HT1080 (cell line): ENCODE results near the gene CBFB. TPM values are rescaled to one million over a fixed set of nuclear protein-coding genes. Genes with fewer than 3 reads are reported as not detected.
A peak's percentile ranks its signal among the peaks of the same experiment; 100 is the strongest.
"Not testable (repeated sequence)": the region's sequence is repeated elsewhere in the genome, so short reads cannot be mapped to it uniquely, and the experiment has no call there.

Experiments used
- DNase-seq: peaks from one replicate; pipeline ENCODE4 v3.0.0-alpha.2; 2015; ENCODE audit warnings: low read depth
- total RNA-seq: library from RNA; depleted of rRNA; stranded (reverse); fragments of >200 nt; shearing (Covaris generic); gene quantifications from 2 replicates; pipeline ENCODE4 v1.2.3, GENCODE V29; 2014

Gene CBFB
- total RNA-seq, 1 experiment from 2014 or later, result 93.7 TPM

DNA sequence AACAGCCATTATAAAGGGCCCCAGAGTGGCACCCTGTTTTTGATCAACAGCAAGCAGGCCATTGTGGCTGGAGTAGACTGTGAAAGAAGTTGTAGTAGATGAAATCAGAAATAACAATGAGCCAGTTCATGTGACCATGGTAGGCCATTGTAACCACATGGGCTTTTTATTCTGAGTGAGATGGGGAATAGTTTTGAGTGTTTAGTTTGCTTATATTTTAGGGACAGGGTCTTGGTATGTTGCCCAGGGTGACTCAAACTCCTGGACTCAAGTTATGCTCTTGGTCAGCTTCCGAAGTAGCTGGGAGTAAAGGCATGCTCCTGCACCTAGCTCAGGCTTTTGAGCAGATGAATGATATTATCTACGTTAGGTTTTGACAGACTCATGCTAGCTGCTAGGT is 12.0 kb downstream of the CBFB start:
- DNase-seq, result no peak

DNA sequence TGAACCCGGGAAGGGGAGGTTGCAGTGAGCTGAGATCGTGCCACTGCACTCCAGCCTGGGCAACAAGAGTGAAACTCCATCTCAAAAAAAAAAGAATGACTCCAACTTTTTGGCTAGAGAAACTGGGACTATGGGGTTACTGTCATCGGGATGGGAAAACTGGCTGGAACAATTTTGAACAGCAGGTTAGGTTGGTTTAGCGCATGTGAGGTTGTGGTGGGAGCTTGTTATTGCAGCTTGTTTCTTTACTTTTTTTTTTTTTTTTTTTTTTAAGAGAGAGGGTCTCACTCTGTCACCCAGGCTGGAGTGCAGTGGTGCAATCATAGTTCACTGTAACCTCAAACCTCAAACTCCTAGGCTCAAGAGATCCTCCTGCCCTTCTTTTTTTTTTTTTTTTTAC is 12.6 kb downstream of the CBFB start:
- DNase-seq, result not testable (repeated sequence)

DNA sequence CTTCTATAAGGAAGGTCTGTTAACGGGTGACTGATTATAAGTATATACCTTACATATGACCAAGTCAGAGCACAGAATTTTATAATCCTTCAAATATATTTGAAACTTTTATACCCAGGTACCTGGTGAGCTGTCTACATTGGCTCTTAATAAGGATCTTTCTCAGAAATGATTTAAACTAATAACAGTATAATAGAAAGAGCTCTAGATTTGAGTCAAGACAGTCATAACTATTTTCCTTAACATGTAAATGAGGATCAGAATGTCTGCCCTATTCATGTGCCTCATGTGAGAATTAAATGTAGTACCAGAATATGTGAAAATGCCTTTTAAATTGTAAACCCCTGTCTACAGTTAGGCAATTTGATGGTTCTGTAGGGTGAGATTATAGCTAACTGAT is 14.5 kb downstream of the CBFB start:
- no peak for DNase-seq

DNA sequence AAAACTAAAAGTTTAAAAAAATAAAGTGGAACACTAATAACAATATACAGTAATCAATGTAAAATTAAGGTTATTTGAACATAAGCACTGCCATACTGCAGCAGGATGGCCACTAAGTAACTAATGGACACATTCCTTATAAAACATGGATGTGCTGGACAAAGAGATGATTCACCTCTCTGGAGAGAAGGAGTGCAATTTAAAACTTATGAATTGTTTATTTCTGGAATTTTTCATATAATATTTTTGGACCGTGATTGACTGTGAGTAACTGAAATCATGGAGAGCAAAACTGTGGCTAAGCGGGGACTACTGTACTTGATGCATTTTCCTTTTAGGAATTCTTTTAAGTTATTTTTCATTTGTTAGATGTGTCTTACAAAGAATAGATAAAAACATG is 21.8 kb downstream of the CBFB start:
- DNase-seq, result no peak

DNA sequence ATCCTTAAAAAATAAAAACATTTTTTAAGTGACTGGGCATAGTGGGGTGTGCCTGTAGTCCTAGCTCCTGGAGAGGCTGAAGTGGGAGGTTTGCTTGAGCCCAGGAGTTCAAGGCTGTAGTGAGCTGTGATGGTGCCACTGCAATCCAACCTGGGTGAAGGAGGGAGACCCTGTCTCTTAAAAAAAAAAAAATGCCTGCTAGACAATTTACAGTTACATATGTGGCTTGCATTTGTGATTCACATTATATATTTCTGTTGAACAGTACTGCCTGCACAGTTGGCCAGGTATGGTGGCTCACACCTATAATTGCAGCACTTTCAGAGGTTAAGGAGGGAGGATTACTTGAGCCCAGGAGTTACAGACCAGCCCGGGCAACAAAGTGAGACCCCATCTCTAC is 23.4 kb downstream of the CBFB start:
- no peak for DNase-seq

DNA sequence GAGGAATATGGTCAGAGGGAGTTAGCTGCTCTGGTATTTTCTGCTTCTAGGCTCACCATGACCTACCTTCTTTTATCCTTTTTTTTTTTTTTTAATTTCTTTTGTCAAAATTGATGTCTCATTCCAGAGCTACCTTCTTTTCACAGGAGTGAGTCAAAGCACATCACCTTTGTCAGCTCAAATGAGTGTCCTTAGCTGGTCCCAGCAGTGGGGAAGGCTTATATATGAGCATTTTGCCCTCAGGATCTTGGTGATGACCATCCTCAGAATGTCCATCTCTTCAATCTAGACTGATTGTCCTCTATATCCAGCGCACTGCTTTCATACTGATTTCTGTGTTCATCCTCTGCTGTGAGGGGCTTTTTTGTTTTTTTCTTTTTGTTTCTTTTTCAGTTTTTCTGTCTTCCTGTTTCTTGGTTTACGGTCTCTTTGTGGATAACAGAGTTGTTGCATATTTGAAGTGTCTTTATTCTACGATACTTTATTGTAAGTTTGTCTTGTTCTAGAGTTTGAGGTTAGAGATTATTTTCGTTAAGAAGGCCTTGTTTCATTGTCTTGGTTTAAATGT is 24.9 kb downstream of the CBFB start:
- DNase-seq, result no peak

DNA sequence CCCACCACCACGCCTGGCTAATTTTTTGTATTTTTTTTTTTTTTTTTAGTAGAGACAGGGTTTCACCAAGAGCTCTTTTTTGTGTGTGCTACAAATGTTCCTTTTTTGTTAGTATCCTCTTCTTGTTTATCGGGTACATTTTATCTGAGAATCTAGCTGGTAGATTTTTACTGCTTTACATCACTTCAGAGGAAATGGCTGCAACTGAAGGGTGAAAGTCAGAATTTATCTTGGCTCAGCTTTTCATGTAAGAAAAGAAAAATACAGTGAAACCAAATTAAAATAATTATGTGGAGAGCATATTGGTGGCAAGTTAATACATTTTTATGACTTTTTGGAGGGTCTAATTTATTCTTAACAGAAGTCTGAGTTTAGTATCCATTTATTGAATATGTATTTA is 26.0 kb downstream of the CBFB start:
- DNase-seq, result no peak

DNA sequence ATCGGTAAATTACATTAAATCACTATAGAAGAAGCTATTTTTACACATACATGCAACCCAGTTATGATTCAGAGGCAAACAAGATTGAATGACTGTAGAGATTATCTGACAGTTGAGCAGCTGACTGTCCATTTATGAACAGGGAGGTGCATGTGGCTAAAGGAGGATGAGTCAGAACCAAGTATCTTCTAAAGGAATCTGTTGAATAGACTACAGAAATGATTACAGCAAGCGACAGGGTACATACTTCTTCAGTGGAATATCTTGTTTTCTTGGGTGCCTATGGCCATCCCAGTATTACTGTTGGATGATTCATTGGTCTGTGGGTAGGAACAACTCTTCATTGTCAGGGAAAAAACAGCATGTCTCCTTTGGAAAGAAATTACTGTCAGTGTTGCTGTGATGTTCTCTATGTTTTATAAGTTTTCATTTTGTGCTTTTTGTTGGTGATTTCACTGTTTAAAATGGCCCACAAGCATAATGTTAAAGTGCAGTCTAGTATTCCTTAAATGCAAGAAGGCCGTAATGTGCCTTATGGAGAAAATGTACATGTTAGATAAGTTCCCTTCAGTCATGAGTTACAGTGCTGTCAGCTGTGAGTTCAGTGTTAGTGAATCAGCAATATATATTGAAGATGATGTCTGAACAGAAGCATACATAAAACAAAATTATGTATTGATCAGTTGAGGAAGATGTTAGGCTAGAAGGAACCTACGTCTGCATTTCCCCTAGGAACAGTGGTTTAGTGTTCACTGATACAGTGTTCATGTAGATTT is 27.0 kb downstream of the CBFB start:
- DNase-seq, result peak; percentile 98

DNA sequence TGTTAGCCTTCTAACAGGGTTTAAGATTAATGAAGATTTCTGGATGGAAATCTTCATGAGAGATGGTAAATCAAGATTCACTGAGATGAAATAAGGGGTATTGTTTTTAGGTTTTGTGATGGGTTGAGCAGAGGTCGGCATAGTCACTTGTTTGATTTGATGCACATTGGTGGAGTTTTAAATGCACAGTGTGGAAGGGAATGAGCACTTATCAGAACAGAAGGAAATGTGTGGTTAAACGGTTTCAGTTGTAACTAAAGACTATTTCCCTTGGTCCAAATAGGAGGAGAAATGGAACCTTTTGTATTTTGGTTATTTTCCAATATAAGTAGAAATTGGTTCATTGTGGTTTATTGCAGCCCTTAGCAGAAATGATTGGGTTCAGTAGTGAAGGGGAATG is 34.1 kb downstream of the CBFB start:
- no peak for DNase-seq

DNA sequence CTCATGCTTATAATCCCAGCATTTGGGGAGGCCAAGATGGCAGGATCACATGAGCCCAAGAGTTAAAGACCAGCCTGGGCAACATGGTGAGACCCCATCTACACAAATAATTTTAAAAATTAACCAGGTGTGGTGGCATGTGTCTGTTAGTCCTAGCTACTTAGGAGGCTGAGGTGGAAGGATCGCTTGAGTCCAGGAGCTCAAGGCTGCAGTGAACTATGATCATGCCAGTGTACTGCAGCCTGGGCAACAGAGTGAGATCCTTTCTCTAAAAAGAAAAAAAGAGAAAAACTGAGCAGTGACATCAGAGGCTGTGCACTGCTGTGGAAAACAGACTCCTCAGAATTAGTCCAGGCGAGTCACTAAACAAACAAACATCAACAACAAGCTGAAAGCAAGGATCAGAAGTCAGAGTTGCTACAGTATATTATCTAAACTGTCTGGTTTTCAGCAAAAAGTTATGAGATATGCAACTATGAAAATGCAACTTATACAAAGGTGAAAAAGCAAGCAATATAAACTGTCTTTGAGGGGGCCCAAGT is 39.3 kb downstream of the CBFB start:
- peak; percentile 3 for DNase-seq

DNA sequence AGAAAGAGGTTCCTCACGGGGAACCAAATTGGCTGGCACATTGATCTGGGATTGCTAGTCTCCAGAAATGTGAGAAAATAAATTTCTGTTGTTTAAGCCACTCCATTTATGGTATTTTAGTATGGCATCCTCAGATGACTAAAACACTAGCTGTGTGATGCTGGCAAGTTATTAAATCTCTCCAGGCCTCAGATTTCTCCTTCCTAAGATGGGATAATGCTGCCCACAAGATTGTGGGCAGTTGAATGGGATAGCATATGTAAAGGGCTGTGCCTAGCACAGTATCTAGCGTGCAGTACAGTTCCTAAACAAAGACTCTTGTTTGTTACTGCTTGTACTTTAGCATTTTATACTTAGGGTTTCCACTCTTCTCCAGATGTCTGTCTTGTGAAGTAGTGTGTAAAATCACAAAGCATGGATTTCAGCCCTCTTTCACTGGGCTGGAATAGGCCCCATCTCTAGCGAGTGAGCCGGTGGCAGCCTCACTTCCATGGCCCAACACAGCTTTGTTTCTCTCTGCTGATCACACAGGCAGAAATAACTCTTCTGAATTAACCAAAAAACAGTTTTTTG is 42.6 kb downstream of the CBFB start:
- no peak for DNase-seq

DNA sequence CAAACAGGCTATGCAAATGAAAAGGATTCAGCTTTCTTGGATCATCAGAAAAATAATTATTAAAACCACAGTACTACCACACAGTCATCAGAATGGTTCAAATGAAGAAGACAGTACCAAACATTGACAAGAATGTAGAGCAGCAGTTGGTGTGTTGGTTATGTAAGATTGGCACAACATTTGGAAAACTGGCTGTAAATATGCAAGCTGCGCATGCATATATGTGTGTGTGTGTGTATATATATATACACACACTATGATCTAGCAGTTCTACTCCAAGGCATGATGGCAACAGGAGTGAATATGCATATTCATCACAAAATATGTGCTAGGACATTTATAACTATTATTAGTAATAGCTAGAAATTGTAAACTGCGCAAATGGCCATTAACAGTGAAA is 46.4 kb downstream of the CBFB start:
- no peak for DNase-seq

DNA sequence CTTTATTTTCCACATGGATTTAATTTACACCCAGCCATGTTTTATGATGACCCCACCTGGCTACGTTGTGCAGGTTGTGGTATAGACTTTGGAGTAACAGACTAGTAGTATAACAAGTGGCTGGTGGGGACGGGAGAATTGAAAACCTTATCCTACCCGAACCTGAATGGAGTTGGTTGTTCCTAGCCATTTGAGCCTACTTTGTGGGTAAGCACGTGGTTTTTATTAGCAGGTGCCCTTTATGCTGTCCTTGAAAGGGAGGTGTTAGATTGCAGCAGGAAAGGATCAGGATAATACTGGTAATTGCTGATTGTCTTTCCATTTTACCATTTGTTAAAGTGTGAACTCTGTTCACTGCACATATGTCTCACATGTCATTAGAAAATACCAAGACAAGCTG is 48.9 kb downstream of the CBFB start:
- DNase-seq, result no peak

DNA sequence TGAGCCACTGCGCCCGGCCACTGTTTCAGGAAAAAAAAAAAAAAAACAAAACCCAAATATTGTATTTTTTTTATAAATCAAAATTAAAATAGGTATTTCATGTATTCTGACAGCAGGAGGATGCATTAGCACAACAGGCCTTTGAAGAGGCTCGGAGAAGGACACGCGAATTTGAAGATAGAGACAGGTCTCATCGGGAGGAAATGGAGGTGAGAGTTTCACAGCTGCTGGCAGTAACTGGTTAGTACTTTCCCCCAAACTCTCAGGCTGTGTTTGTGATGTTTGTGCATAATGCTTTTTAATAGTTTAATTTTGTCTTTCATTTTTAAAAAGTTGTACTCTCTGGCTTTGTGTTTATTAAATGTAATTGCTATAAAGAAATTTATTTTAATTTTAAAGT is 53.2 kb downstream of the CBFB start:
- no peak for DNase-seq

DNA sequence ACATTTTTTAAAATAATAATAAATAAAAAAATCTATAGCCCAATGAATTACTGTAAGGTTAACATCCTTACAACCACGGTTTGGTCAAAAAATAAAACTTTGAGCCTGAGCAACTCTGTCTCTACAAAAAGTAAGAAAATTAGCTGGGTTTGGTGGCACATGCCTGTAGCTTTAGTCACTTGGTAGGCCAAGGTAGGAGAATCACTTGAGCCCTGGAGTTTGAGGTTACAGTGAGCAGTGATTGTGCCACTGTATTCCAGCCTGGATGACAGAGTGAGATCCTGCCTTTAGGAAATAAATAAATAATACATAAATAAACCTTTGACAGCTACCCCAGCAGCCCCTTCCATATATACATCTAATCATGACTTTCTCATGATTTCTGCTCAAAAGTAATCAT is 53.9 kb downstream of the CBFB start:
- DNase-seq, result no peak

DNA sequence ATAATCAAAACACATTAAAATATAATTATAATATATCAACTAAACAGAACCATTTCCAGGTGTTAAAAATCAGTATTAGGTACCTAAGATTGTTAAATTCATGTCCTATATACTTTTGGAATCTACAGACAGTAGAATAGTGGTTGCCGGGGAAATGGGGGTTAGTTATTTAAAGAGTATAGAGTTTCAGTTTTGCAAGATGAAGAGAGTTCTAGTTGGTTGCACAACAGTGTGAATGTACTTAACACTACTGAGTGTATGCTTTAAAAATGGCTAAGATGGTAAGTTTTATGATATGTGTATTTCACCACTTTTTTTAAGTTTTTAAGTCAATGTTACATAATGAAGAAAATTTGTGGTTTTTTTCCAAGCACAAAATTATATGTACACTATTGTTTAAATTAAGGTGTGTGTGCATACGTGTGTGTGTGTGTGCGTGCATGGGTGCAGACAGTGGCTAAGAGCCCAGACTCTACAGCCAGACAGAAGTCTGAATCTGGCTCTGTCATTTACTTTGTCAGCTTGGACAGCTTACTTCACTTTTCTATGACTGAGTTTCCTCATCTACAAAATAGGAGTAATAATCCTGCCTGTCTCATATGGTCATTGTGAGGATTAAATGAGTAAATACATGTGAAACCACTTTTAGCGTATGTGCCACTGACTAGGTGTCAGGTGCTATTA is 55.5 kb downstream of the CBFB start:
- no peak for DNase-seq

DNA sequence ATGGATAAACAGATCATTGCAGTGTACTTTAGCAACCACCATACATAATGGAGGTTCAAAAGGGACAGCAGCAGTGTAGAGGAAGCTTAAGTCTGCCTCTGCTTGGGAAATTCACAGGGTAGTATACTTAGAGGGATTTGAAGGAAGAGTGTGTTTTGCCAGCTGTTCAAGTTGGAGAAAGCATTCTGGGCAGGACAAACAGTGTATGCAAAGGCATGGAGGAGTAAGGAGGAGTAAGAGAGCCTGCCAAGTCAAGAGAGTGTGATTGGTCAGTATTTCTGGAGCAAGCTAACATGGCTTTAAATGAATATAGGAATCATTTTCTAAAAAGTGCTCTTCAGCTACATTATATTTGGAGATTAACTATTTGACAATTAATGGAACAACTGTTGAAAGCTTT is 57.9 kb downstream of the CBFB start:
- DNase-seq, result no peak

DNA sequence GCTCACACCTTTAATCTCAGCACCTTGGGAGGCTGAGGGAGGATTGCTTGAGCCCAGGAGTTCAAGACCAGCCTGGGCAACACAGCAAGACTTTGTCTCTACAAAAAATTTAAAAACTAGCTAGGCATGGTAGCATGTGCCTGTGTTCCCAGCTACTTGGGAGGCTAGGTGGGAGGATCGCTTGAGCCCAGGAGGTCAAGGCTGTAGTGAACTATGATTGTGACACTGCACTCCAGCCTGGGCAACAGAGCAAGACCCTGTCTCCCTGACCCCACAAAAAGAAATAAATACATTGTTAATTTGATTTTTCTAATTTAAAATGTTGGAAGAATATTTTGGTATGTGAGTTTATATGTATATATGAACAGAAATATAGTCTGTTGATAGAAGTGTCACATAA is 58.3 kb downstream of the CBFB start:
- no peak for DNase-seq

DNA sequence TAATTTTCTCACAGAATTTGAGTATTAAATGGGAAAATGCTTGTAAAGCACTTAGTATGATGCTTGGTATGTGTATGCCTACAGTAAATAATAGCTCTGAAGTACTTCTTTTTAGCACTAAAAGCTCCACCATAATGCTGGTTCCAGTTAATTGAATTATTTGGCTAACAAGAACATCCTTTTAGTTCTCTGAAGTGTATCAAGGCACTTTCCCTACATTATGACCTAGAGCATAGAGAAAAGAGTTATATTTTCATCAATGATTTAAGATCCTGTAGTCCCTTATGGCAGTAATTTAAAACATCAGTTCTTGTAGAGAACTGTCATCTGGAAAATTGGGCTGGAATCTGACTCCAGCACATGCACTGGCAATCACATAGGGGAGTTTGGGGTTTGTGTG is 58.9 kb downstream of the CBFB start:
- DNase-seq, result no peak

DNA sequence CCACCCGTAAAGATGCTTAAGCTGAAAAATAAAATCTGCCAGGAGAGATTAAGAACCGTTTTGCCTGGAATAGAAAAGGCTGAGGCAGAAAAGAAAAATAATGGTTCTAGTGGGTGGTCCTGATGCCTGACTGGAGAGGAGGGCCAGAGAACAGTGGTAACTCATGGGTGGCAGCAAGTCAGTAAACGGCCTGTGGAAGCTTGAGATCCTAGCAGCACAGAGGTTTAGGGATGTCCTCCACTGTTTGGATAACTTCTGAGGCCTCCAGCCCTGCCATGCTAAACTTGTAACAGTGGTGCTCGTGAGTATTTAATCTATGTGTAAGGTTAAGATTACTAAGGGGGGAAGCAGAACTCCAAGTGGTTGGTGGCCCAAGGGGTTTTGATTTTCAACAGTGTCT is 59.6 kb downstream of the CBFB start:
- DNase-seq, result no peak

DNA sequence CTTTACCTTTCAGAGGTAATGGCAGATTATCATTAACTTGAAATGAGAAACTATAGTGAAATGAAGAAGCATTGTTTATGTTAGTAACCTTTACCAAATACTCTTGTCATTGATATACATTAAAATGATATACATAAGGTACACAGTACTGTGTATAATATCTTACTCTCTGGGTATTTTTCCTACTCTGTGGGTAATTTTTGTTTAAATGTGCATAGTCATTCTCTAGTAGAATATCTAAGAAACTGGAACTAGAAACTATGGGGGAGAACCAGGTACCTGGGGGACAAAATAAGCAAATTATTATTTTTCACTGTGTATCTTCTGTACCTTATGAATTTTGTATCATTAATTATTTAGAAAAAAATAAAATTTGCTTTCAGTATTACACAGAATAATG is 60.2 kb downstream of the CBFB start:
- no peak for DNase-seq

DNA sequence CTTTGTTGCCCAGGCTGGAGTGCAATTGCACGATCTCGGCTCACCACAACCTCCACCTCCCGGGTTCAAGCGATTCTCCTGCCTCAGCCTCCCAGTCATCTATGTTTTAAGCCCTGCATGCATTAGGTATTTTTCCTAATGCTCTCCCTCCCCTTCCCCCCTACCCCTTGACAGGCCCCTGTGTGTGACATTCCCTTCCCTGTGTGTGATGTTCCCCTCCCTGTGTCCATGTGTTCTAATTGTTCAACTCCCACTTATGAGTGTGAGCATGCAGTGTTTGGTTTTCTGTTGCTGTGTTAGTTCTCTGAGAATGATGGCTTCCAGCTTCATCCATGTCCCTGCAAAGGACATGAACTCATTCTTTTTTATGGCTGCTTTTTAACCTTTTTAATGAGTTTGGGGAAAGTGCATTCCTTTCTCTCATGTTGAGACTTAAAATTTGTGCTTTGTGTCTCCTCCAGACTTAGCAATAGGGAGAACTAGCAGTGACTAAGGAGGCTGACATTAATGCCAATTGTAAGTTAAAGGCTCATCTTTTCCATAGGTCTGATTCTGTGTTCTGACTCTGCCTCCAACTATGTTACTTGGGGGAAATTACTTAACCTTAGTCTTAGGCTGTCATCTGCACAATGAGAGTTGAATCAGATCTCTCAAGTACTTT is 63.1 kb downstream of the CBFB start:
- no peak for DNase-seq
